ENCODE results near the gene SPATA13.

SPATA13 gene

DNA sequence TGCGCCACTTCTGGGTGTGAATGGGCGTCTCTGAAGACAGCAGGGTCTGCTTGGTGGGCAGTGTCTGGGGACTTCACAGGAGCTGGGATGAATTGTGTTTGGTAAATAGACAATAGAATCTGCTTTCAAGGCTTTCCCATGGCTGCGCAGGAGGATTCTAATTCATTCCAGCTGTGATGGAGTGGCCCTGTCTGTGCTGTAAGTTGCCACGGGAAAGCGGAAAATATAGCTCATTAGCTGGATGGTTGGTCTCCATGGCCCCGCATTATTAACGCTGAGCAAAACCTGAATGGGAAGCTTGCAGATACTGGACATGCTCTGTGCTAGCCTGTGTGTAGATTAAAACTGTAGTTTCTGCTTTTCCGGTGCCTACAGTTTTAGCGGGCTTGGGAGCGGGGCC lies 133.2 kb downstream of the SPATA13 start:
- TF ChIP-seq, protein P1, sequence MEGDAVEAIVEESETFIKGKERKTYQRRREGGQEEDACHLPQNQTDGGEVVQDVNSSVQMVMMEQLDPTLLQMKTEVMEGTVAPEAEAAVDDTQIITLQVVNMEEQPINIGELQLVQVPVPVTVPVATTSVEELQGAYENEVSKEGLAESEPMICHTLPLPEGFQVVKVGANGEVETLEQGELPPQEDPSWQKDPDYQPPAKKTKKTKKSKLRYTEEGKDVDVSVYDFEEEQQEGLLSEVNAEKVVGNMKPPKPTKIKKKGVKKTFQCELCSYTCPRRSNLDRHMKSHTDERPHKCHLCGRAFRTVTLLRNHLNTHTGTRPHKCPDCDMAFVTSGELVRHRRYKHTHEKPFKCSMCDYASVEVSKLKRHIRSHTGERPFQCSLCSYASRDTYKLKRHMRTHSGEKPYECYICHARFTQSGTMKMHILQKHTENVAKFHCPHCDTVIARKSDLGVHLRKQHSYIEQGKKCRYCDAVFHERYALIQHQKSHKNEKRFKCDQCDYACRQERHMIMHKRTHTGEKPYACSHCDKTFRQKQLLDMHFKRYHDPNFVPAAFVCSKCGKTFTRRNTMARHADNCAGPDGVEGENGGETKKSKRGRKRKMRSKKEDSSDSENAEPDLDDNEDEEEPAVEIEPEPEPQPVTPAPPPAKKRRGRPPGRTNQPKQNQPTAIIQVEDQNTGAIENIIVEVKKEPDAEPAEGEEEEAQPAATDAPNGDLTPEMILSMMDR (IDR thresholded peaks at IDR 0.05; ENCODE audit: insufficient read depth, low read length, missing control alignments) = no peak
- CTCF ChIA-PET = no interaction called here
- no peak for DNase-seq (ENCODE audit: low read depth, low spot score)
- H3K4me3 ChIP-seq (ENCODE audit: low read depth, low read length) = no peak overlapping the region
- POLR2A ChIA-PET = no interaction called here

- H3K4me3 ChIP-seq (ENCODE audit: low read depth, low read length) = no peak overlapping the region
- CTCF ChIA-PET = no interaction called here
- POLR2A ChIA-PET = no interaction called here
- DNase-seq (ENCODE audit: low read depth, low spot score) = no peak
- TF ChIP-seq, protein P1 (IDR thresholded peaks at IDR 0.05; ENCODE audit: insufficient read depth, low read length, missing control alignments) = no peak
Observed at GRCh38 chr13:24299488-24300114, 139.1 kb downstream of the SPATA13 start.

GRCh38 chr13:24301434-24301833 lies 140.9 kb downstream of the SPATA13 start:
- no peak for DNase-seq (ENCODE audit: low read depth, low spot score)
- POLR2A ChIA-PET = no interaction called here
- CTCF ChIA-PET = no interaction called here
- H3K4me3 ChIP-seq (ENCODE audit: low read depth, low read length) = no peak overlapping the region
- TF ChIP-seq, protein P1 (IDR thresholded peaks at IDR 0.05; ENCODE audit: insufficient read depth, low read length, missing control alignments) = no peak

- ChIA-PET POLR2A (no interaction called here), CTCF (no interaction called here)
- TF ChIP-seq, protein P1 (IDR thresholded peaks at IDR 0.05; ENCODE audit: insufficient read depth, low read length, missing control alignments) = no peak
- no peak for DNase-seq (ENCODE audit: low read depth, low spot score)
- no peak overlapping the region for H3K4me3 ChIP-seq (ENCODE audit: low read depth, low read length)
Observed at GRCh38 chr13:24301911-24302310, 141.4 kb downstream of the SPATA13 start.

- no peak for DNase-seq (ENCODE audit: low read depth, low spot score)
- ChIA-PET POLR2A (no interaction called here), CTCF (interaction anchor here (1.1 kb wide), 1 partner anchor 12 kb away, joined by 3 read pairs; no protein-coding TSS in a partner anchor)
- H3K4me3 ChIP-seq (ENCODE audit: low read depth, low read length) = no peak overlapping the region
- TF ChIP-seq, protein P1 (IDR thresholded peaks at IDR 0.05; ENCODE audit: insufficient read depth, low read length, missing control alignments) = no peak
Observed at GRCh38 chr13:24304620-24305019, 144.1 kb downstream of the SPATA13 start.

GRCh38 chr13:24306632-24307031 lies 146.1 kb downstream of the SPATA13 start:
- ChIA-PET CTCF (no interaction called here), POLR2A (no interaction called here)
- peak; percentile 16 for DNase-seq (ENCODE audit: low read depth, low spot score)
- no peak overlapping the region for H3K4me3 ChIP-seq (ENCODE audit: low read depth, low read length)
- TF ChIP-seq, protein P1 (IDR thresholded peaks at IDR 0.05; ENCODE audit: insufficient read depth, low read length, missing control alignments) = no peak

Measured in AG04449 (cell line).